HG03378 (cell line): Measurements from ENCODE around the gene NMNAT3.

Experiments
- ATAC-seq: cut with Tn5 transposase; IDR thresholded peaks from one replicate; pipeline ENCODE4 v1.9.1; 2021; ENCODE audit warnings: mild to moderate bottlenecking, moderate library complexity; ENCODE audit not compliant: unreplicated experiment

Gene NMNAT3

DNA sequence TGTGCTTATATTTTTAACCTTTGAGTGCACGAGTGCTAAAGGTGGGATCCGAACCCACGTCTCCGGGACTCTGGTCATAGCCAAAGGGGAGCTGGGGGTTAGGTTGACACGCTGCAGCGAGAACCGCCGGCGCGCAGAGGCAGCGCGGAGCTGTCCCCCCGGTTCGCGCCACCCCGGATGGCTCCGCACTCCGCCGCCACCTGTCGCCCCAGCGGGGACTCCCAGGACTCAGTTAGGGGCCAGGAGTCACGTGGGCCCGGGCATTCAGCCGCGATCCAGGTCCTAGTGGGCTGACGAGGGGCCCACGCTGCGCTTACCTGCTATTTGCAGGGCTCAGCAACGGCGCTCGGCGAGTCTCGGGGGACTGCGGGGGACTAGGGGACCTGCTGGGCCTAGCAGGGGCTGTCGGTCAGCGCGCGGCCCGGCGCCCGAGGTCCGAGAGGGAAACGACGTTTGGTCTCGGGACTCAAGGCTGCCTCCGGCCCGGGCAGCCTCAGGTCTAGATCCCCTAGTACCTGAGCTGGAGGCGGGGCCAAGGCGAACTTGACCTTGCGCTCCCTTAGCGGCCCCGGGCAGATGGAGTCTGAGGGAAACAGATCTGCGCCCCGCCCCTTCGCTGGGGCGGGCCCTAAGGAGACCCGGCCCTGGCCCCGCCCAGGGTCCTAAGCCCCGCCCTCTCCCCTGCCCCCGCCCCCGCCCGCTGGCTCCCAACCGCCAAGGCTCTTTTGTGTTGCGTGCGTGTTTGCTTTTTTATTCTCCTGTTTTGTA lies at the start of gene NMNAT3:
NMNAT3 (minus strand) TSS at position 585 of the 768 bp plus-strand sequence. CDS start 50,248 bp downstream, outside the sequence.
- peak; percentile 93 for ATAC-seq

DNA sequence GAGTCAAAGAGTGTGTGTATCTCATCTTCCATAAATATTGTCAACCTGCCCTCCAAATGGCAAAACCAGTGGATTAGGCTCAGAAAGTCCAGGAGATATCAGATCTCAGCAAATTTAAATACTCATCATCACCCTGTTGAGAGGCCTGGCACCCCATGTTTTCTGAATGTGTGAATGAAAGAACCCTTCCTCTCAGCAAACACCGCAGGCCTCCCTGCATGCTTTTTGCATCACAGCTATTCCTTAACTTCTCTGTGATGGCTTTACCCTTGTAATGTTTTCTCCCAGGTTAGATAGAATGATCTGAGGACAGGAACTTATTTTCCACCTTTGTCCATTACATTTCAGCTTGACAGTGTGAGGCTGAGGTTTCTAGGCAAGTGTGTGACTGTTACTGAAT lies 43.6 kb upstream of the NMNAT3 start:
- ATAC-seq: no peak

DNA sequence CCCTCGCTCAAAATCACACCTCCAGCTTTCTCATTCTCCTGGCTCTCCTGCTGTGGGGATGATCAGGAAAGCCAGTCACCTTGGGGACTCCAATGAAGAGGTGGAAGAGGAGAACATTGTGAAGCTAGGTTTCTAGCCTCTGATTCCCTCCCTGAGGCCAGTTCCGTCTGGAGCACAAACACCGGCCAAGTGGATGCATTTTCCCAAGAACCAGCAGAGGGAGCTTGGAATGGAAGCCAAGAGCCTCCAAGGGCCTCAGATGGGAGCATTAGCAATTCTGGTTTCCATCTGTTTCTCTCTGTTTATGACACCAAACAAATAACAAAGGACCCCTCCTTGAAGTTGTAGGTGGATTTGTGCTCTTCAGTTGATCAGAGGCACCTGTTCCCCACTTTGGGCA lies 40.6 kb upstream of the NMNAT3 start:
- no peak for ATAC-seq

DNA sequence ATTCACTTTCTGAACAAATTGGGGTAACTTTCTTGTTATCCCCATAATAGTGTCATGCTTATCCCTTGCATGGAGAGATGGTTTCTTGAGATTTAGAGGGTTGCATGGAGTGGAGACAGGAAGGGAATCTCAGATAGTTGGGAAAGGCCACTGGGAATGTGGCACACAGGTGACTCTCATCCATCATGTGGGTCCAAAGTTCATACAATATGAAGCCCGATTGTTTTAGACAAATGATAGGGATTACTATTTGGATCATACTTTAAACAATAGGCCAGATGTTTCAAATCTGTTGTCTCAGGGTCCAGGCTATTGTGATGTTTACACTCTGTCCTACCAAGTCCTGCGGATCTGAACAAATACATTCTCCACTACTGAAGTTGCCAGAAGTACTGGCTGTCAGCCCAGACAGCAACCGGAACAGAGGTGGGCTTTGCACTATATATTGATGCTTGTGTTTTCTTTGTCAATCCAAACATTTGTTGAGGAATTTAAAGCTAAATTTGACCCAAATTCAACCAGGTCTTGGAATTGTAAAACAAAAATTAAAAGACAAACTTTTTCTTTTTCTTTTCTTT lies 39.2 kb upstream of the NMNAT3 start:
- no peak for ATAC-seq

DNA sequence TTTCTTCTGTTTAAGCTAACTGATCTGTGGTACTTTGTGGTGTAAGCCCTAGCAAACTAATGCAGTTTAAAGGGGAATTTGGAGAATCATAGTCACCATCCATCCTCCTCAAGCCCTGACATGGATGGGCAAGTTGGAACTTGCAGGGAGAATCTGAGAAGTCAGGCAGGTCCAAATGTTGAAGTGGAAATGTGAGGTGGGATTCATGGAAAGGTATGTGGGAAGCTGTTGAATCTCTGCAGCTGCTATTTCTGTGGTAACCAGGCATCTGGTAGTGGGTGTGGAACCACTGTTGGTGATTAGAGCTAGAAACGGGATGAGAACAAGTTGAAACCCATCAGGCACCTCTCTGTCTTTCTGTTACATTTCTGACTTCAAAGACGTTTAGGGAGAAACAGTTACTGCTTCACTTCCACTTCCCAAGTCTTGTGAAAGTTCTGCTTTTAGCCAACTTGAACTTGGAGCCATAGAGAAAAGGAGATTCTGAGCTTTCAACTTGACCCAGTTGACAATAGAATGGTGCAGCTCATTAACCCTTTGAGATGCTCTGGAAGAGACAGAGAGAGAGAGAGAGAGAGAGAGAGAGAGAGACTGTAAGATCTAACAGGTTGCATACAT lies 38.1 kb upstream of the NMNAT3 start:
- no peak for ATAC-seq

DNA sequence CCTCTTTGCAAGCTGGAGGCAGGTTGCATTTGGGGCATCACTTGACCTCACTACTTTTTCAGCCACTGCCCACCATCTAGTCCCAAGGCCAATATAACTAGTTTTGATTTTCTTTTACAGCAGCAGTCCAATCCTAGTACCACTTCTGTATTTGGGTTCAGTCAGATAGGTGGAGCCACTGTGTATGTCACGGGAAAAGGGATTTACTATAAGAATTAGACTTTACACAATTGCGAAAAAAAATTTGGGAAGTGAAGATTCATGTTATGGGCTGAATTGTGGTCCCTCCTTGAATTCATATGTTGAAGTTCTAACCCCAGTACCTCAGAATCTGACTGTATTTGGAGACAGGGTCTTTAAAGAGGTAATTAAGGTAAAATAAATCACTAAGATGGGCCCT lies 37.4 kb upstream of the NMNAT3 start:
- no peak for ATAC-seq

DNA sequence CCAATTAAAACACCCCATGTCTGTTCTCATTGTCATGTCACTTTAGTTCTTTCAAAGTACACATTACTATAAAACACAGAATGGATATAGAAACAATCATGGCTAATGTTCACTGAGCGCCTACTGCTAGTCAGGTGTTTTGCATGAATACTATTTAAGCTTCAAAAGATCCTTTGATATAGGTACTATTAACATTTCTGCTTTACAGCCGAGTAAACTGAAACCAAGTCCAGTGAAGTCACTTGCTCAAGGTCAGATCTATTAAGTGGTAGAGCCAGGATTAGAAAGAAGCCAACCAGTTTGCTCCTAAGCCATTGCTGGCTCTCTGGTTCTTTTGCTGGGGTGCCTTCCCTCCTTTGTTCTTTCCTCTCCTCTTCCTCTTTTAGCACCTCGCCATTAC lies 32.4 kb upstream of the NMNAT3 start:
- ATAC-seq: no peak

DNA sequence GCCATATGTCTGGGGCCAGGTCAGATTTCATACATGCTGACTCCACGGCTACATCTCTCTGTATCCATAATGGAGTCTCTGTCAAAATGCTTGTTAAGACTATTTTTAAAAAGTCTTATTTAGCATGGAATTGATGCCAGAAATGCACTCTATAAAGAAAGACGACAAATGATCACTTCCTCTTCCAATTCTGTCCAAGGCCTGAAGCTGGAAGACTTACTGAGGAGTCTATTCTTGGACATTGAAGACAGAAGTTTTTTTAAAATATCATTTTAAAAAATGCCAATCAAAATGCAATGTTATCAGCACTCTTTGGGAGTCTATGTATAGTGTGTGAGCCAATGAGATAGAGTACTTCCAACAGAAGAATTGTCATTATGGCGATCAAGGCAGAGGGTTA lies 27.9 kb upstream of the NMNAT3 start:
- no peak for ATAC-seq

DNA sequence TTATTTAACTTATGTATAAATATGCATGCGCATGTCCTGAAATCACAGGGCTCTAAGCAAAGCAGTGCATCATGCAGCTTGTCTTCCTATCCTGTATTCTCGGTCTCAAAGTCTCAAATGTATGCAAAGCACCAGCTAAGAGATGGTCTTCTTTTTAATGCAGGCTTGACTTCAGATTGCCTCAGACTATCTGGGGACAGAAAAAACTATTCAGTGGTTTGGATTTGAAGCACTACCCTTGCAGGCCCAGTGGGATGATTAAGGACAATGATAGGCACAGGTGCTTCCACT lies 18.5 kb upstream of the NMNAT3 start:
- ATAC-seq: no peak

DNA sequence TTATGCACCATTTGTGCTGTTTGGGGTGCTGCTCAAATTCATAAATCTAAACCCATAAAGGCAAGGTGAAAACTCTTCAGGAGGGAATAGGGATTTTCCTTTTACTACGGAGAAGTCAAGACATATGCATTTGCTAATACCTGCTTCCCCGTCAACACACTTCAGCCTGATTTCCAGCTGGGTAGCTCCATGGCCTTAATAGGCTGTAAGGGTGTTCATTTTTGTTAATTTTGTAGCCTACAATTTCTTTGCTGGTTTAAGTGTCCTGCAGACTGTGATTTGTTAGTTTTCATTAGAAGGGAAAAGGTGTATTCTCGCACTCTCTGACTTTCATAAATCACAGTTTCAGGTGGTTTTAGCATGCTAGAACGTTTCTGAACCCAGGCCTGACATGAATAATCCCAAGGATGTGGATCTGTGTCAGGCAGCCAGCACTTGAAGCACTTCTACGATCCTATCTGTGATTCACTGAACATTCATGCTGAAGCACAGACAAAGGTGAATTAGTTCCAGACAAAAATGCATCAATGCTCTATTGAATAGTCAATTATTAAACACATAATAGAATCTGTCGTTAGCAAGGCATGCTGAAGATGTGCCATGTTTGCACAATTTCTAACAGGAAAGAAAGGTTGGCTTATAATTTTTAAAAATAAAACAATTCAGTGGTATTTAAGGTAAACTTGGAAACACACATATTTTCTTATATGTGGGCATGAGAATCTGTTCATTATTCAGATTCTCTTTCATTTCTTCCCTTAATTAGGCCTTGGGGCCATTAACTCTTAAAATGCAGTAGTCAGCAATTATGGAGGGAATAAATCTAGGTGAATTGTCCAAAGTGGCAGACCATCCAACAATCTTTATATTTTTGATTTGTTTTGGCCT lies 17.9 kb upstream of the NMNAT3 start:
- ATAC-seq: no peak

DNA sequence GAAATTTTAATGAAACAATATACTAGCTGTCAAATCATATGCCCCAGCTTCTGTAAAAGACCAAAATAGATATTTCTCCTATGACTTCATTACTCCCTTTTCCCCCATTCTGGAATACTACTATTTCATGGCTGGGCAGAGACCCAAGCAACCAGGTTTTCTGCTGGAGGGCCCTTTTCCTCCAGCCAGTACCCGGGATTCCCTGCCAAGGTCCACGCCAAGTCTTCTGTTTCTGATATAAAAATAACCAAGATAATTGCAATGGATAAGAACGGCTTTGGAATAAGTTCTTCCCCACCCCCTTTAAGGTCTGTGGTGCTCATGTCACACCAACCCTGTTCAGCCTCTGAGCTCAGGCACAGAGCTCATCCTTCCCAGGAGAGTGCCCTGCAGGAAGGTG lies 17.2 kb upstream of the NMNAT3 start:
- no peak for ATAC-seq

DNA sequence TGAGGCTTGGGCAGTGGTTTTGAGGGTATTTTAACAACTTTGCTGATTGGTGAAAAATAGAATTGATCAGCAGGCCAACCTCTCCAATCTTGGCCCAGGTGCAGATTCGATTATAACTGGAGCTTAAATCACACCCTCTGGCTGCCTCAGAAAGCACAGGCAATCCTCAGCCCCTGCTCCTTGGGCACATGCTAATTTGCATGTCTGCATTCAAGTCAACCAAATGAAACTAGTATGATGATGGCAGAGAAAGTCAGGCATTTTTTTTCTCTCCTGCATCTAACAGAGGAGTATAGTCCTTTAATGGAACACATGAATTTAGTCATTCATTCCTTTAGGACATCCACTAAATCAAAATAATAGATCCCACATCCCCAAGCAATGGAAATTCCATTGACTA lies 16.8 kb upstream of the NMNAT3 start:
- no peak for ATAC-seq

DNA sequence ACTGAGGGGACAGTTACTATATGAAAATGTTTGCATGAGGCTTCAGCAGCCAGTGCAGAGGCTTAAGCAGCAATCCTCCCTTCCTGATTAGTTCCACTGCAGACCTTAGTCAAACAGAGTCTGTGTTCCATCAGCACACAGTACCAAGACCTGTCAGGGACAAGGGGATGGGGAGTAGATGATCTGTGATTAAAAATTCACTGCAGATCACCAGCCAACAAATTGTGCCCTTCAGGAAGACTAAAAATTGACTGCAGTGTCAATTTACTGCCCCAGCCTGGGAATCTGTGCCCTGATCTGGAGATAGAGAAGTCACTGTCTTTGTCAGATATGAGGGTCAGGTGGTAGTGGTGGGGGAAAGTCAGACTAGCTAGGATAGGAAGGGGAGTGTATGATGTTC lies 13.8 kb upstream of the NMNAT3 start:
- ATAC-seq: no peak

DNA sequence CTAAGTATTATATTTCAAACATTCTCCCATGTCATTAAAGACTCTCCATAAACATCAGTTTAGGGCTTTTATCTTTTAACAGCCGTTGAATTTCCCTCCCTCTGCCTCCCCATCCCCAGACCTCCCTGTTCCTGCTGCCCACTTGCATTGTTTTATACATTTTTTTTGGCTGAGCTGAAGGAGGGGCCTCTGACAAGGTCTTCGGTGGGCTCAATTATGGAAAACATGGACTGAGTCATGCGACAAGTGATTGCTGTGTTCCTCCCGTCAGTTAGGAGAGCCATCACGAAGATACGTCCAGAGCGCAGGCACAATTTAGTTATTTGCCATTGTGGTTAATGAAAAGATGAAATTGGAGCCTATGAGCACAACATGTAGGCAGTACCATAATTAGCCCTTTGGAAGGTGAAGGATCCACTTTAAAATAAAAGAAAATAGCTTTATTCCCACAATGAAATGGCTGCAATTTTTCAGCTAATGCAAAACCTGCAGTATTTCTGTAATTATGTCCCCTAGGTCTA lies 12.0 kb upstream of the NMNAT3 start:
- no peak for ATAC-seq

DNA sequence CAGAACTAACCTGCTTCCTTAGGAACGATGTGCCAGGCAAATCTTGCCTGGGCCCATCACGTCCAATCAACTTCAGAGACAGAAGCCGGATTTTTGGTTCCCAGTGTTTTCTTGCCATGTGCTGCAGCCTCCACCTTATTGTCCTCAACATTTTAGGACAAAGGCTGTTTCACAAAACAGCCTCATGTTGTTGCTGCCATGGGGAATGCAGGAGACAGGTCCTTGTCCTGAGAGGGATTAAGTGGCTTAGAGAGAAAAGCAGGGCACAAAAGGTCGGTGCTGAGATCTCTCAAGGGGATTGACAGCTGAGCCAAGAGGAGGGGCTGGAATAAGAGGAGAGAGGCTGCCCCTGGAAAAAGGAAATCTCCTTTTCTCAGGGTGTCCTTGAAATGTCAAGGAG lies 11.3 kb upstream of the NMNAT3 start:
- ATAC-seq: no peak

DNA sequence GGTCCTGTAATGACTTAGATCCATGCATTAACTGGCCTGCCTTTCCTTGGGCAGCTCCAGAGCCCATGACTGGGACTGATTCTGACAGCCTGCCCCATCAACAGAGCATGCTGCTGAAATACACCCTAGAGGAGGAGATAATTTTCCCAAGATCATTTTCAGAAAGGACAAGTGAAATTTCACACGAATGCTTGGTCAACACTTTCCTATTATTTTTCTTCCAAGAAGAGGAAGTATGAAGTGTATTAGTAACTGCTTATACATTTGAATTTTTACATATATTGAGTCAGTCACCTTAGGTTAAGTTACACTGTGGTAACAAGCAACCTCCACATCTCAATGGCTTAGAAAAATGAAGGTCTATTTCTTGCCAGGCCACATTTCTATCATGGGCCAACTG lies 9.7 kb upstream of the NMNAT3 start:
- no peak for ATAC-seq

DNA sequence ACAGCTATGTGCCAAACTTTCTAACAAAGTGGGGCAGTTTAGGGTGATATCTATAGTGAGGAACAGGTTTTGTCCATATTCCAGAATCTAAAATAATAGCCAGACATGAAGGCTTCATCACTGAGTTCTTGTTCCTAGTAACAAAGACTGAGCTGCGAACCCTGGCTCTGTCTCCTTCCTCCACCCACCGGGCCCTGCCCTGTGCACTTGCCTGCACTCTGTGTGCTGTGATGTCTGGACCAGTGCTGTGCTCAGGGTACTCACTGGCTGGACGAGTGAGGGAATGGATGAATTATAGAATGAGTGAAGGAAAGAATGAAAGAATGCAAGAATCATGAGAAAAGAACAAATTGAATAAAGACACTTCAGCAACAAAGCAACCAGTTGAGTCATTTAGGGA lies 8.9 kb upstream of the NMNAT3 start:
- ATAC-seq: no peak

DNA sequence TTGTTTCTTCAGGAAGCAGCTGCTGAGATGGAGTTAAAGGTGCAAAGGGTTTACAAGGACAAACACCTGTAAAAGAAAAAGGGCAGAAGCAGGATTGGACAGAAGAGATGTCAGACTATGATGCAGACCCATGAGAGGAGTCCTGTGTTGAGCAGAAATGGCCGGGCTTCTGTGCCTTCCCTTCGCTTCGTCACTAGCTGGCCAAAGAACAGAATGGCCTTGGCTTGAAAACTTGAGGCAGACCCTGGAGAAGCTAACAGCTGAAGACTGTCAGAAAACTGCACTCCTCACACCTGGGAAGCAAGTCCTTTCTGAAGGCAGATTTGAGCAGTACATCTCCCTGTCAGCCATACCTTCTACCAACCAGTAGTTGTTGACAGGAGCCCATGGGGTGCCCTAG lies 8.4 kb upstream of the NMNAT3 start:
- ATAC-seq: no peak

DNA sequence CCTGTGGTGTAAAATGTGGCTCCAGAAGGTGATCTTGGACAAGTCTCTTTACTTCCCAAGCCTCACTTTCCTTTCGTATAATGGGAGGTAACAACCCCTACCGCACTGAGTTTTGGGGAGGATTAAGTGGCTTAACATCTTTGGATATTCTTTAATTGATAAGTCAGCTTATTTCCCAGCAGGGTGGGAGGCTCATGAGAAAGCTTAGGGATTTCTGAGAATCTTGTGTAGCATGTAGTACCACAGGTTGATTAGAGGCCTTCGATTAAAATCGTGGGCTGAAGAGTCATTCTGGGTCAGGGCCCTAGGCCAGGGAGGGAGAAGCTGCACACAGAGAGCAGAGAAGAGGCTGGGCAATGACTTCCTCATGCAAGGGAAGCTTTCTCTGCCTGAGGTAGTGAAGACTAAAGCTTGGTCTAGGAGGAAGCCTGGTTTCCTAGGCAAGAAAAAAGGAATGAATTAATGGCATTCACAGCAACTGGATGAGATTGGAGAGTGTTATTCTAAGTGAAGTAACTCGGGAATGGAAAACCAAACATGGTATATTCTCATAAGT lies 1.5 kb upstream of the NMNAT3 start:
- no peak for ATAC-seq

DNA sequence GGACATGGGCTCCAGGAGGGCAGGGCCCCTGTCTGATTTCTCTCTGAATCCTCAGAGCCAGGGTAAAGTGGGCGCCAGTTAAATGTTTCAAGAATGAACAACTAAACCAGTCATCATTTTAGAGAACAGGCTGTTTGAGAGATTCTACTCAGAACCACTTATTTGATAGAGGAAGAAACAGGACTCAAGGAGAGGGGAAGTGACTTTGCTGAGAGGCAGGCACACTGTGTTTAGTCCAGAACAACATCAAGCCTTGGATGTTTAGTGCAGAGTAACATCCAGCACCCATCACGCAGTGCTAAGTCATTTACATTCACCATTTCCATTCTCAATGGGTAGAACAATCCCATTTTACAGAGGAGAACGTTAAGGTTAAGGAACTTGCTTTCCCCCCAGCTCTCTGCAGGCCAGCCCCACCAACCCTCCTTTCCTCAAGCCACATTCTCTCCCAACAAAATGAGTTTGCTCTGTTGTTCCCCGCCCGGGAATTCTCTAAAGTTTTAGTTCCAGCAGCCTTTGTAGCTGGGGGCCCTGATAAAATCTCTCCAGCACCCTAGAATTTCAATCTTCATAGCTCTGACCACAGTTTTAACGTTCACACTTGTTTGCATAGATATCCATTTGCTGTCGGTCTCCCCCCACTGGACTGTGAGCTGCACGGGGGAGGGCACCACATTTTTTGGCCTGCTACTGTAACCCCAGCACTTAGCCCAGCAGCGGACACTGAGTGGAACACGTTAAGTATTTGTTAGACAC lies 962 bp downstream of the NMNAT3 start:
- ATAC-seq: no peak
